C4-2B (cell line): ENCODE results near the gene ANAPC2.
A peak's percentile ranks its signal among the peaks of the same experiment; 100 is the strongest.

Experiments used
- H3K27ac ChIP-seq: fragments of 450-650 bp; 2 replicates; pipeline ENCODE4 v1.5.1; 2017
- ZFX ChIP-seq: fragments of 450-650 bp; IDR thresholded peaks from 2 replicates; pipeline ENCODE4 v1.6.1; 2017
- TF ChIP-seq, protein P1 (sequence below): fragments of 450-650 bp; conservative IDR thresholded peaks from 2 replicates; pipeline ENCODE4 v1.5.1; 2017; ENCODE audit warnings: mild to moderate bottlenecking

ANAPC2 gene

DNA sequence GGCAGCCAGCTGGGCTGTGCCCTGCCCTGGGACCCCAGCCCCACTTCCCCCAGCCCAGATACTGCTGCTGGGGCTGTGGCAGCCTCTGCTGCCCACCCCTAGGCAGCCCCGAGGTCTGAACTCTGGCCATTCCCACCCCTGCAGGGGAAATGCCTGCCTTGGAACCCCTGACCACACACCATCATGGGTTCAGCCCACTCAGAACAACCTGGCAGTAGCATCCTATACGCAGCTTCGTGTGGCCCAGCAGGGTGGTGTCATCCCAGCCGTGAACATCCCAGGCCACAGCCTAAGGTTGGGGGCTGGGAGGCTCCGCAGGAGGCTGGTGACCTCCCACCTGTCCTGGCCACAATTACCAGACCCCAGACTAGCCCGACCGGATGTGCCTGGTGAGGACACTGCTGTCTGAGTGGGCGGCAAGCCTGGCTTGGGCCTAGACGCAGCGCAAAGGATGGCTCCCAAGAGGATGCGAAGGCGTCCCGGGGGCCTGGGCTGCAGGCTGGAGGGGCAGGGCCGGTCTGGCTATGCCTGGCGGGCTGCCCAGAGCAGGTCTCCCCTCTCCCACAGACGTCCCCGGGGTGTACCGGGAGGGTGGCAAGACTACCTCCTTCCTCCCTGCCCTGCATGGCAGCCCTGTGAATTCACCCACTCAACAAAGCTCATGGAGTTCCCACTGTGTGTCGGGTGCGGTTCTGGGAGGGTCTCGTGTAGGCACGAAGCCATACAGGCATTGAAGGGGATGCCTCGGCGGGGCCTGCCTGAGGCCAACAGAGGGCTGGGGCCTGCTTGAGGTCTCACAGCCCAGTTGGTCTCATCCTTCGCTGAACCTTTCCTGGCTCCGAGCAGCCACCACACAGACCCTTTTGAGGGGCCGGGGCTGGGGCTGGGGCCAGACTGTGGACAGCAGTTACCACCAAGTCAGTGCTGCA, 40.9 kb upstream of the ANAPC2 start:
- H3K27ac ChIP-seq: peak overlapping the region; percentile 90; the same call in 1 of the 2 replicates
- TF ChIP-seq, protein P1, sequence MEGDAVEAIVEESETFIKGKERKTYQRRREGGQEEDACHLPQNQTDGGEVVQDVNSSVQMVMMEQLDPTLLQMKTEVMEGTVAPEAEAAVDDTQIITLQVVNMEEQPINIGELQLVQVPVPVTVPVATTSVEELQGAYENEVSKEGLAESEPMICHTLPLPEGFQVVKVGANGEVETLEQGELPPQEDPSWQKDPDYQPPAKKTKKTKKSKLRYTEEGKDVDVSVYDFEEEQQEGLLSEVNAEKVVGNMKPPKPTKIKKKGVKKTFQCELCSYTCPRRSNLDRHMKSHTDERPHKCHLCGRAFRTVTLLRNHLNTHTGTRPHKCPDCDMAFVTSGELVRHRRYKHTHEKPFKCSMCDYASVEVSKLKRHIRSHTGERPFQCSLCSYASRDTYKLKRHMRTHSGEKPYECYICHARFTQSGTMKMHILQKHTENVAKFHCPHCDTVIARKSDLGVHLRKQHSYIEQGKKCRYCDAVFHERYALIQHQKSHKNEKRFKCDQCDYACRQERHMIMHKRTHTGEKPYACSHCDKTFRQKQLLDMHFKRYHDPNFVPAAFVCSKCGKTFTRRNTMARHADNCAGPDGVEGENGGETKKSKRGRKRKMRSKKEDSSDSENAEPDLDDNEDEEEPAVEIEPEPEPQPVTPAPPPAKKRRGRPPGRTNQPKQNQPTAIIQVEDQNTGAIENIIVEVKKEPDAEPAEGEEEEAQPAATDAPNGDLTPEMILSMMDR: no peak
- no peak for TF ChIP-seq ZFX

DNA sequence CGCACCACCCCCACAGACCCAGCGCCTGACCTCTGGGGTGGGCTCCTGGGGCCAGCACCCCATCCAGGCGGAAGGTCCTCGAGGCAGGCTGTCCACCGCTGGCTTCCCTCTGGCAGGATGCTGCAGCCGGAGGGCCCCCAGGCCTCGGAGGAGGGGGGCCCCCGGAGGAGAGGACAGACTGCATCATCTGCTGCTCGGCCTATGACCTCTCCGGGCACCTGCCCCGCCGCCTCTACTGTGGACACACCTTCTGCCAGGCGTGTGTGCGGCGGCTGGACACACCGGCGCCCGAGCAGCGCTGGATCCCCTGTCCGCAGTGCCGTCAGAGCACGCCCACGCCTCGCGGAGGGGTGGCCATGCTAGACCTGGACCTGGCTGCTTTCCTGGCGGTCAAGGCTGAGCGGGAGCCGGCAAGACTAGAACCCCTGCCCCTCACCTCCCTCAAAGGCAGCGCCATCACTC, 40.2 kb upstream of the ANAPC2 start:
- TF ChIP-seq, protein P1: no peak
- no peak for TF ChIP-seq ZFX
- H3K27ac ChIP-seq: peak overlapping the region; percentile 90

DNA sequence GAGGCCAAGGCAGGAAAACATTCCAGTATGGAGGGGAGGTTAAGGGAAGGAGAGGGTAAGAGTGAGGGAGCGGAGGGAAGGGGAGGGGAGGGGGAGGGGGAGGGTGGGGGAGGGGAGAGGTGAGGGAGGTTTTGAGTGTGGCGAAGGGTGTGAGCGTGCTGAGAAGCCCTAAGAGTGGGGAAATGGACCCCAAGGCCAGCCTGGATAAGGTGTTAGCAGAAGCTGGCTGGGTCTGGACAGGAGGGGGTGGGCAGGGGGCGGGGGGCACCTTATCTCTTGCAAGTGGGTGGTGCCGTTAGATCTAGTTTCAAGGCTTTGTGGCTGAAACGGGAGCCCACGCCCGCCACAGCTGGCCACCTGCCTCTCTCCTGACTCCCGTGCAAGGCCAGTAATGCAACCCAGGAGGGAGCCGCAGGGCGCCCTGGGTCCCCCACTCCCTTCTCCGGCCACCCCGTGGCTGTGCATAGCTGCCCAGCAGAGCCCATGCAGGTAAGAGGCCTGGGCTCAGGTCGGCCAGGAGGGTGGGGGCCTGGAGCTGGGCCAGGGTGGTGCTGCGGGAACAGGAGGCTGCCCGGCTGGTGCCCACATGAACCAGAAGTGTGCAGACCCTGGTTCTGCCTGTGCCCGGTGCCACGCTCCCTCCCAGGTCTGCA, 39.6 kb upstream of the ANAPC2 start:
- TF ChIP-seq, protein P1: no peak; the same call in none of the 2 replicates
- no peak for TF ChIP-seq ZFX
- H3K27ac ChIP-seq: peak overlapping the region; percentile 90

DNA sequence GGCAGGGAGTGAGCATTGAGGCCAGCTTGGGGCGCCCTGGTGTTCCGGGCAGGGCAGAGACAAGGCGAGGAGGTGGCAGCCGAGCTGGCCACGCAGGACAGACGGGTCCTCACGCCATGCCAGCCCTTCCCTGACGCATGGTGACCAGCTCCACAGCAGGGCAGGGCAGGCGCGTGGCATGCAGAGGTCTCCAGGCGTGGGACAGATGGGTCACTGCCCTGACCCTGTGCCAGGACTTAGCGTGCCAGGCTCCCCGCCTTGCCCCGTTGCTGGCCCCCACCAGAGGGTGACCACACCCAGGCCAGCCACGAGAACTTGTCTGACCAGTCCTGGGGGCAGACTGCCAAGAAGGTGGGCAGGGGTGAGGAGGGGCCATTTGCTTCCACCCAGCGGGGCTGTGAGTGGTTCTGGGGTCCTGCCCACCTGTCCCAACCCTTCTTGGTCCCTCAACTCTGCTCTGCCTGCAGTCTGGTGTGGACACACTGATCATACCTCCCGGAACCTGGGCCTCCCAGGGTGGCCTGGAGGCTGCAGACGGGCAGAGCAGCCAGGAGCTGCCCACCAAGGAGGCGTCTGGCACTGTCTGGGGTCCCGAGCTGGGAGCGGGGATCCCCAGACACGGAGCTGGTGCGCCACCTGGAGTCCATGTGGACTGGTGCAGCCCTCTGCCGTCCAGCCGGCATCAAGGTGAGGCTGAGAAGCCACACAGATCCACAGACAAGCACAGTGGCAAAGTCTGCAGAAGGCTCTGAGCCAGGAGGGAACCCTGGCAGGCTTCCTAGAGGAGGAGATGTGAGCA, 38.9 kb upstream of the ANAPC2 start, which contains the start of gene RNF224:
TSS of gene RNF224 (plus strand) at position 449 of the 799 bp plus-strand sequence. CDS start 834 bp downstream, outside the sequence.
- peak within 1 kb of the TSS; percentile 90 for H3K27ac ChIP-seq
- TF ChIP-seq, protein P1: peak; percentile 93
- no peak for TF ChIP-seq ZFX

DNA sequence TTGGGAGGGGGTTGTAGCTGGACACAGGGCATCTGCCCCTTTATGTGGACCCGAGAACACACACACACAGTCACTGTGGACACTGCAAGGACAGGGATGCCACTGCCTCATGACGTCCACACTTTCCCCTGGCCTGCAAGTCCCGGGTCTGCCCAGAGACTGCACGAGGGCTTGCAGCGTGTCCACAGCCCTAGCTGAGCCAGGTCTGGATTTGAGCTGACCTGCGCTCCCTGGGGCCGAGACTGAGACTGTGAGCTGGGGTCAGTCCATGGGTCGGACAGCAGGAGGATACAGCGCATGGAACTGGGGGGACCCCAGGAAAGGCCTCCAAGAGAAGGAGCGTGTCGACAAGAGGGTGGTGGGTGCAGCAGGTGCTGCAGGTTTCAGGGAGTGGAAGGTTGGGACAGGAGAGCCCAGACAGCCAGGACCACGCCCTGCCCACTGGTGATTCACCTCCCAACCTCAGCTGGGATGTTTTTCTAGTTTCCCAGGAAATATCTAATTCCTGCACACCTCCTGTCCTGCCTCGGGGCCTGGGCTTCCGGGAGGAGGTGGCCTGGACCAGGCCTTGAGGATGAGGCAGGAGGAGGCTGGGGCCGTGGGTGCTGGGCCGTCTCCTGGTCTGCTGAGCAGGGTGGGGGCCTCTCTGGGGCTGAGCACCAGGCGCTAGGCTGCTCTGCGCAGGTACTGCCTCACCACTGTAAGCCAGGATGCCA, 38.1 kb upstream of the ANAPC2 start:
- H3K27ac ChIP-seq: peak overlapping the region; percentile 90
- peak; percentile 19; the same call in 1 of the 2 replicates for TF ChIP-seq ZFX
- TF ChIP-seq, protein P1: no peak

DNA sequence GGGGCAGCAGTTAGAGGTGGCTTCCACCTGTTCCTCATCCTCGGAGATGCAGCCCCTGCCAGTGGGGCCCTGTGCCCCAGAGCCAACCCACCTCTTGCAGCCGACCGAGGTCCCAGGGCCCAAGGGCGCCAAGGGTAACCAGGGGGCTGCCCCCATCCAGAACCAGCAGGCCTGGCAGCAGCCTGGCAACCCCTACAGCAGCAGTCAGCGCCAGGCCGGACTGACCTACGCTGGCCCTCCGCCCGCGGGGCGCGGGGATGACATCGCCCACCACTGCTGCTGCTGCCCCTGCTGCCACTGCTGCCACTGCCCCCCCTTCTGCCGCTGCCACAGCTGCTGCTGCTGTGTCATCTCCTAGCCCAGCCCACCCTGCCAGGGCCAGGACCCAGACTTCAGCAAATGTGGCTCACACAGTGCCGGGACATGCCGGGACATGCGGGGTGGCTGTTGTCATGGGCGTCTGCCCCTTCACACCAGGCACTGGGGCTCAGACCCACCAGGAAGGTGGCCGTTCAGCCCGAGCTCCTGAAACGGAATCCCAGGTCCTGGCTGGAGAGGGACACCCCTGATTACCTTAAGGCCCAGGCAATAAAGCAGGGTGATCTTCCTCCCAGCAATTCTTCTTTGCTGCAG, 37.5 kb upstream of the ANAPC2 start:
- TF ChIP-seq, protein P1: no peak
- TF ChIP-seq ZFX: no peak
- peak overlapping the region; percentile 90 for H3K27ac ChIP-seq
